ENCODE results near the gene ARHGEF18. TPM values are rescaled to one million over a fixed set of nuclear protein-coding genes. Genes with fewer than 3 reads are reported as not detected.

ARHGEF18 gene
- total RNA-seq, 1 experiment from 2014 or later: 38.3 TPM

DNA sequence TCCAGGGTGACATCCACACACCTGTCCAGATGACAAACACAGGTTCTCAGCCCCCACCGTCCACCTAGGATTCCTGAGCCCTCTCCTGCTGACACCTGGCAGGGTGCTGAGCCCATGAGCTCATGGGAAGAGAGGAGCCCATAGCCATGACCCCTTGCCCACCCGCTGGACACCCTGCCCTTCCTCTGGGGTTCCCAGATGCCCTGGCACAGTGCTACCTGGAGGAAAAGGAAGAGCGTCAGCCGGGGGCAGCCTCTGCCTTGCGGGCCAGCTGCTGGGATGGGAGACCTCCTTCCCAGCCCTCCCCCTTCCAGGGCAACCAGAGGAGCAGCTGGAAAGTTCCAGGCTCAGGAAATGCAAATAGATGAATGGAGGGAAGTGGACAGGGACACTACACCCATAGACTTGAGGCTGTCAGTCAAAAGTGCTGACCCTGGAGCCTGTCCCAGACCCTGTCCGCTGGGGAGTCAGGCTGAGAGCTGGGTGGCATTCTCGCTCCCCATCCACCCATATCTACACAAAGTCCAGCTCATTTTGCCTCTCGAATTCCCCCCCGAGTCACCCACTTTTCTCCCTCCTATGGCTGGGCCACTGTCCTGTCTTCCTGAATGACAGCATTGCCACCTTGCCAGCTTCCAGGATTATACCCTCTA, 12.3 kb upstream of the ARHGEF18 start:
- H2BK120ac ChIP-seq (ENCODE audit: low read depth, low read length, poor library complexity, severe bottlenecking): no peak overlapping the region
- Mint-ChIP-seq H3K36me3 (ENCODE audit: insufficient read depth in 1 of 3, low read depth in 3 of 3) (no peaks in the 10 kb centered on the region), H3K9me3 (no peaks in the 10 kb centered on the region; a peak in 2 of 5 replicates), H3K4me3 (no peak overlapping the region), H3K27me3 (ENCODE audit: low read depth) (peaks cover 8% of the 10 kb centered on the region), H3K4me1 (no peaks in the 10 kb centered on the region), H3K27ac (no peak overlapping the region; a peak in 2 of 7 replicates)
- no peaks in the 10 kb centered on the region for H3K27me3 ChIP-seq (ENCODE audit: insufficient read depth, low read length)
- H3K23ac ChIP-seq (ENCODE audit: insufficient read length, low read depth, low read length): no peak overlapping the region
- H3K18ac ChIP-seq (ENCODE audit: insufficient read length, low read depth, low read length): no peak overlapping the region
- no peak overlapping the region for H2AK5ac ChIP-seq (ENCODE audit: insufficient read length, low read length)
- H3K56ac ChIP-seq (ENCODE audit: insufficient read length, low read depth, low read length): no peak overlapping the region
- no CpG with 5 or more reads among the region's 9 CpGs for WGBS (ENCODE audit: extremely low coverage, insufficient read length, low lambda C conversion rate)
- H2BK15ac ChIP-seq (ENCODE audit: low read depth, low read length): no peak overlapping the region
- no peak overlapping the region for H3K9ac ChIP-seq (ENCODE audit: extremely low read depth, insufficient read length, low read length)
- H4K20me1 ChIP-seq (ENCODE audit: control insufficient read depth, insufficient read depth, insufficient read length): no peaks in the 10 kb centered on the region
- H2BK12ac ChIP-seq (ENCODE audit: insufficient read length, low read depth, low read length): no peak overlapping the region
- no peaks in the 10 kb centered on the region; the same call in 1 of the 2 replicates for H3K4me1 ChIP-seq (ENCODE audit: insufficient read depth, low read length)
- no peaks in the 10 kb centered on the region for H3K79me1 ChIP-seq (ENCODE audit: insufficient read depth, low read depth, low read length, poor library complexity, severe bottlenecking)
- no peaks in the 10 kb centered on the region for H3K79me2 ChIP-seq (ENCODE audit: insufficient read depth, low read length)
- no peak overlapping the region for H3K4ac ChIP-seq (ENCODE audit: low read depth, low read length)
- TF ChIP-seq, protein P1, sequence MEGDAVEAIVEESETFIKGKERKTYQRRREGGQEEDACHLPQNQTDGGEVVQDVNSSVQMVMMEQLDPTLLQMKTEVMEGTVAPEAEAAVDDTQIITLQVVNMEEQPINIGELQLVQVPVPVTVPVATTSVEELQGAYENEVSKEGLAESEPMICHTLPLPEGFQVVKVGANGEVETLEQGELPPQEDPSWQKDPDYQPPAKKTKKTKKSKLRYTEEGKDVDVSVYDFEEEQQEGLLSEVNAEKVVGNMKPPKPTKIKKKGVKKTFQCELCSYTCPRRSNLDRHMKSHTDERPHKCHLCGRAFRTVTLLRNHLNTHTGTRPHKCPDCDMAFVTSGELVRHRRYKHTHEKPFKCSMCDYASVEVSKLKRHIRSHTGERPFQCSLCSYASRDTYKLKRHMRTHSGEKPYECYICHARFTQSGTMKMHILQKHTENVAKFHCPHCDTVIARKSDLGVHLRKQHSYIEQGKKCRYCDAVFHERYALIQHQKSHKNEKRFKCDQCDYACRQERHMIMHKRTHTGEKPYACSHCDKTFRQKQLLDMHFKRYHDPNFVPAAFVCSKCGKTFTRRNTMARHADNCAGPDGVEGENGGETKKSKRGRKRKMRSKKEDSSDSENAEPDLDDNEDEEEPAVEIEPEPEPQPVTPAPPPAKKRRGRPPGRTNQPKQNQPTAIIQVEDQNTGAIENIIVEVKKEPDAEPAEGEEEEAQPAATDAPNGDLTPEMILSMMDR (conservative IDR thresholded peaks at IDR 0.05): no peak
- DNase-seq: no peak
- no peak overlapping the region for H2BK5ac ChIP-seq (ENCODE audit: insufficient read length, low read length)
- no peak overlapping the region for H4K8ac ChIP-seq (replicated peaks; ENCODE audit: insufficient read length, low read depth, low read length)
- no peaks in the 10 kb centered on the region for H3K9me3 ChIP-seq (ENCODE audit: control insufficient read depth, low read depth, low read length)
- H2AFZ ChIP-seq (ENCODE audit: low read length): no peak overlapping the region
- H3K23me2 ChIP-seq (ENCODE audit: insufficient read length, low read depth, low read length, poor library complexity, severe bottlenecking): no peaks in the 10 kb centered on the region
- H3K27ac ChIP-seq (ENCODE audit: insufficient read length, low read depth, low read length): no peak overlapping the region
- no peak overlapping the region for H4K91ac ChIP-seq (ENCODE audit: insufficient read length, low read depth, low read length)
- no peak overlapping the region for H4K5ac ChIP-seq (ENCODE audit: insufficient read length, low read depth, low read length)
- H3K4me2 ChIP-seq (ENCODE audit: insufficient read depth, insufficient read length, low read length): no peak overlapping the region
- no peak overlapping the region for H2BK20ac ChIP-seq (ENCODE audit: low read depth, low read length, poor library complexity, severe bottlenecking)
- H3T11ph ChIP-seq (ENCODE audit: low read length): no peak overlapping the region
- no peak overlapping the region for H3K14ac ChIP-seq (ENCODE audit: insufficient read depth, low read length)

Data from H9 (cell line).